ENCODE results near the gene MARCHF3. TPM values are rescaled to one million over a fixed set of nuclear protein-coding genes. Genes with fewer than 3 reads are reported as not detected.

The MARCHF3 gene
- total and polyA plus RNA-seq, 2 of the 13 experiments (the other 11 are each of a cell fraction or from before 2014, with no cell fraction given): 4.8 to 11.9 TPM

- TF ChIP-seq ZNF574 (CRISPR knock-in tag; IDR thresholded peaks at IDR 0.05): no peak
- TF ChIP-seq ZNF790 (CRISPR knock-in tag; IDR thresholded peaks at IDR 0.05; ENCODE audit: borderline replicate concordance): no peak
- TF ChIP-seq HMG20B (CRISPR knock-in tag; conservative IDR thresholded peaks at IDR 0.05): no peak
- no peak for TF ChIP-seq CTCF (CRISPR knock-in tag; IDR thresholded peaks at IDR 0.05)
Observed at GRCh38 chr5:127060470-127060985, 30.2 kb upstream of the MARCHF3 start (continued).

- TF ChIP-seq ZNF615 (CRISPR knock-in tag; IDR thresholded peaks at IDR 0.05; ENCODE audit: borderline replicate concordance) (no peak), ZMAT5 (CRISPR knock-in tag; IDR thresholded peaks at IDR 0.05; ENCODE audit: borderline replicate concordance, low read depth) (no peak)
- Histone ChIP-seq H3K4me2 (ENCODE audit: low read depth, low read length) (no peak overlapping the region), H3K79me2 (ENCODE audit: insufficient read depth, low read length) (no peaks in the 10 kb centered on the region), H3K27ac (ENCODE audit: extremely low read length, insufficient read depth, low read length) (no peak overlapping the region), H2AFZ (ENCODE audit: low read length) (no peak overlapping the region), H3K4me1 (ENCODE audit: insufficient read depth, low read length) (no peaks in the 10 kb centered on the region), H3K9me3 (ENCODE audit: low read length) (no peaks in the 10 kb centered on the region), H3K36me3 (replicated peaks in 1 of 2; ENCODE audit: control insufficient read depth in 1 of 2, insufficient read depth in 2 of 2, low read length in 2 of 2) (peaks cover 0 to 8% of the 10 kb centered on the region in 2 experiments; a peak in 2 of 5 replicates), H3K9ac (ENCODE audit: insufficient read depth, low read depth, low read length) (no peak overlapping the region), H4K20me1 (ENCODE audit: insufficient read depth, low read length) (no peaks in the 10 kb centered on the region), H3K27me3 (ENCODE audit: control insufficient read depth in 1 of 2, insufficient read depth in 2 of 2, low read length in 2 of 2) (no peaks in the 10 kb centered on the region), H3K4me3 (replicated peaks in 1 of 3; ENCODE audit: insufficient read depth in 1 of 3, low read depth in 2 of 3, low read length in 3 of 3) (no peak overlapping the region)
- FAIRE-seq: no peak
- DNase-seq (ENCODE audit: low spot score): no peak
- WGBS (ENCODE audit: low lambda C conversion rate): 70% methylated on average over 2 of the region's 2 CpGs
- POLR2A ChIA-PET: no interaction called here
- no TSS peak for BruUV-seq (replicated peaks)
- intact Hi-C loops (cut with micrococcal nuclease; ENCODE audit: unreplicated experiment): no loop called here
- CTCF ChIA-PET (ENCODE audit: low intra/inter-chr PET ratio, low total read pairs): no interaction called here
- no peak for ATAC-seq
- in situ Hi-C loops (cut with HindIII; ENCODE audit: extremely low pct_ligation_motif_present, low pct_unique_long_range_greater_than_20kb): no loop called here
Observed at GRCh38 chr5:127056896-127057295, 26.5 kb upstream of the MARCHF3 start.
